Measurements from ENCODE around the gene FGFR4. TPM values are rescaled to one million over a fixed set of nuclear protein-coding genes. Genes with fewer than 3 reads are reported as not detected.

FGFR4 gene
- total RNA-seq, 1 experiment from 2014 or later: 588 TPM

GRCh38 chr5:177130211-177131018, 43.7 kb downstream of the FGFR4 start:
- no peak for DNase-seq
- no peaks in the 10 kb centered on the region for H3K27me3 ChIP-seq

GRCh38 chr5:177131019-177131320, 44.3 kb downstream of the FGFR4 start:
- Histone ChIP-seq H3K4me3 (no peak overlapping the region), H3K9me3 (replicated peaks) (no peaks in the 10 kb centered on the region), H3K4me1 (no peaks in the 10 kb centered on the region; the same call in 1 of the 2 replicates), H3K36me3 (no peaks in the 10 kb centered on the region), H3K27me3 (no peaks in the 10 kb centered on the region), H3K27ac (no peak overlapping the region)
- no peak for DNase-seq

More at GRCh38 chr5:177130211-177131018, 43.7 kb downstream of the FGFR4 start:
- no peaks in the 10 kb centered on the region for H3K9me3 ChIP-seq (replicated peaks)
- H3K4me1 ChIP-seq: no peaks in the 10 kb centered on the region; the same call in 1 of the 2 replicates
- H3K36me3 ChIP-seq: no peaks in the 10 kb centered on the region
- H3K27ac ChIP-seq: no peak overlapping the region
- H3K4me3 ChIP-seq: no peak overlapping the region

- H3K9me3 ChIP-seq (replicated peaks): no peaks in the 10 kb centered on the region
- DNase-seq: no peak
- H3K4me3 ChIP-seq: no peak overlapping the region
- no peaks in the 10 kb centered on the region for H3K36me3 ChIP-seq
- H3K27me3 ChIP-seq: no peaks in the 10 kb centered on the region
- no peak overlapping the region for H3K27ac ChIP-seq
- H3K4me1 ChIP-seq: no peaks in the 10 kb centered on the region; the same call in 1 of the 2 replicates
Measured at GRCh38 chr5:177131352-177132135, 44.8 kb downstream of the FGFR4 start.

- H3K4me1 ChIP-seq: no peaks in the 10 kb centered on the region; the same call in 1 of the 2 replicates
- H3K27me3 ChIP-seq: no peaks in the 10 kb centered on the region
- H3K9me3 ChIP-seq (replicated peaks): no peaks in the 10 kb centered on the region
- DNase-seq: no peak
- H3K27ac ChIP-seq: no peak overlapping the region
- H3K4me3 ChIP-seq: no peak overlapping the region
- no peaks in the 10 kb centered on the region for H3K36me3 ChIP-seq
Measured at GRCh38 chr5:177132136-177133095, 45.7 kb downstream of the FGFR4 start.

GRCh38 chr5:177133096-177133852, 46.6 kb downstream of the FGFR4 start, which contains the start of gene NSD1:
Gene NSD1, plus strand, starts transcription at chr5:177133773. Its CDS starts 1,331 bp downstream, at chr5:177135104.
- no peaks in the 10 kb centered on the region; the same call in 1 of the 2 replicates for H3K4me1 ChIP-seq
- no peaks in the 10 kb centered on the region for H3K9me3 ChIP-seq (replicated peaks)
- peak within 1 kb of the TSS; percentile 62 for H3K4me3 ChIP-seq
- H3K36me3 ChIP-seq: no peaks in the 10 kb centered on the region
- peak within 1 kb of the TSS; percentile 88 for H3K27ac ChIP-seq
- no peak for DNase-seq
- H3K27me3 ChIP-seq: no peaks in the 10 kb centered on the region

GRCh38 chr5:177133853-177134696, 47.4 kb downstream of the FGFR4 start:
- Histone ChIP-seq H3K4me3 (peak overlapping the region; percentile 62), H3K27me3 (no peaks in the 10 kb centered on the region), H3K4me1 (no peaks in the 10 kb centered on the region), H3K9me3 (replicated peaks) (no peaks in the 10 kb centered on the region), H3K27ac (peak overlapping the region; percentile 88), H3K36me3 (no peaks in the 10 kb centered on the region)
- DNase-seq: peak; percentile 43 to 49

- Histone ChIP-seq H3K4me1 (no peaks in the 10 kb centered on the region), H3K4me3 (peak overlapping the region; percentile 62), H3K27me3 (no peaks in the 10 kb centered on the region), H3K27ac (peak overlapping the region; percentile 88), H3K9me3 (replicated peaks) (no peaks in the 10 kb centered on the region), H3K36me3 (no peaks in the 10 kb centered on the region)
- no peak for DNase-seq
Measured at GRCh38 chr5:177134697-177135225, 48.0 kb downstream of the FGFR4 start.

- no peak overlapping the region for H3K4me3 ChIP-seq
- no peaks in the 10 kb centered on the region for H3K4me1 ChIP-seq
- H3K9me3 ChIP-seq (replicated peaks): no peaks in the 10 kb centered on the region
- no peak for DNase-seq
- no peaks in the 10 kb centered on the region; the same call in 1 of the 2 replicates for H3K36me3 ChIP-seq
- H3K27me3 ChIP-seq: no peaks in the 10 kb centered on the region
- H3K27ac ChIP-seq: no peak overlapping the region
Measured at GRCh38 chr5:177140312-177140711, 53.6 kb downstream of the FGFR4 start.

GRCh38 chr5:177141496-177141895, 54.8 kb downstream of the FGFR4 start:
- no peak overlapping the region for H3K27ac ChIP-seq
- no peak overlapping the region for H3K4me3 ChIP-seq
- DNase-seq: no peak
- H3K36me3 ChIP-seq: no peaks in the 10 kb centered on the region; the same call in 1 of the 2 replicates
- H3K27me3 ChIP-seq: no peaks in the 10 kb centered on the region
- no peaks in the 10 kb centered on the region for H3K4me1 ChIP-seq
- H3K9me3 ChIP-seq (replicated peaks): no peaks in the 10 kb centered on the region

- H3K4me1 ChIP-seq: no peaks in the 10 kb centered on the region
- H3K4me3 ChIP-seq: no peak overlapping the region
- no peak overlapping the region for H3K27ac ChIP-seq
- DNase-seq: no peak
- no peaks in the 10 kb centered on the region for H3K27me3 ChIP-seq
- H3K9me3 ChIP-seq (replicated peaks): no peaks in the 10 kb centered on the region
- H3K36me3 ChIP-seq: no peaks in the 10 kb centered on the region; the same call in 1 of the 2 replicates
Measured at GRCh38 chr5:177142098-177142611, 55.4 kb downstream of the FGFR4 start.

GRCh38 chr5:177142778-177143177, 56.1 kb downstream of the FGFR4 start:
- Histone ChIP-seq H3K9me3 (replicated peaks) (no peaks in the 10 kb centered on the region), H3K36me3 (no peaks in the 10 kb centered on the region; the same call in 1 of the 2 replicates), H3K27ac (no peak overlapping the region), H3K4me3 (no peak overlapping the region), H3K27me3 (no peaks in the 10 kb centered on the region), H3K4me1 (no peaks in the 10 kb centered on the region)
- no peak for DNase-seq

- no peaks in the 10 kb centered on the region; the same call in 1 of the 2 replicates for H3K36me3 ChIP-seq
- no peaks in the 10 kb centered on the region for H3K4me1 ChIP-seq
- H3K4me3 ChIP-seq: no peak overlapping the region
- no peaks in the 10 kb centered on the region for H3K9me3 ChIP-seq (replicated peaks)
- H3K27ac ChIP-seq: no peak overlapping the region
- H3K27me3 ChIP-seq: no peaks in the 10 kb centered on the region
- DNase-seq: no peak
Measured at GRCh38 chr5:177146891-177147638, 60.4 kb downstream of the FGFR4 start.
